Activated CD4-positive, alpha-beta T cell treated with anti-CD3 and anti-CD28 coated beads, Interleukin-2, amount 10 ng/mL, durations not matched to agents 7 days and 5 days (primary cell): Measurements from ENCODE around the gene ADSL. TPM values are rescaled to one million over a fixed set of nuclear protein-coding genes. Genes with fewer than 3 reads are reported as not detected.
"Not testable (repeated sequence)": the region's sequence is repeated elsewhere in the genome, so short reads cannot be mapped to it uniquely, and the experiment has no call there.

Experiments
- CTCF ChIA-PET: fragments of 350-600 bp; sonication (Branson Sonifier 250); formaldehyde crosslinking; loops from one replicate; lab custom pipeline; 2021; ENCODE audit warnings: antibody characterized with exemption; lab: Charles Lee
- POLR2A ChIA-PET: fragments of 350-600 bp; sonication (Branson Sonifier 250); formaldehyde crosslinking; loops from one replicate; lab custom pipeline; 2021; ENCODE audit warnings: antibody characterized with exemption; lab: Charles Lee
- DNase-seq: peaks from one replicate; pipeline ENCODE4 v3.0.0-alpha.2; 2020
- H3K27ac Mint-ChIP-seq: one replicate; pipeline ENCODE4 v1.8.0; 2021; ENCODE audit warnings: mild to moderate bottlenecking, moderate library complexity, mixed read lengths
- H3K27me3 Mint-ChIP-seq: one replicate; pipeline ENCODE4 v1.8.0; 2021; ENCODE audit warnings: mixed read lengths
- H3K36me3 Mint-ChIP-seq: one replicate; pipeline ENCODE4 v1.8.0; 2021; ENCODE audit warnings: low read depth, mixed read lengths
- H3K4me1 Mint-ChIP-seq: one replicate; pipeline ENCODE4 v1.8.0; 2021; ENCODE audit warnings: mixed read lengths
- H3K4me3 Mint-ChIP-seq: one replicate; pipeline ENCODE4 v1.8.0; 2021; ENCODE audit warnings: mild to moderate bottlenecking, moderate library complexity, mixed read lengths
- H3K9me3 Mint-ChIP-seq: one replicate; pipeline ENCODE4 v1.8.0; 2021; ENCODE audit warnings: mixed read lengths
- total RNA-seq, 2 experiments: library from RNA; stranded (reverse); gene quantifications; one replicate each; pipeline ENCODE4 v1.2.3, GENCODE V29; 2021

Gene ADSL
- total RNA-seq, 2 experiments from 2014 or later: 124 to 130 TPM

GRCh38 chr22:40348025-40348658, 1.8 kb downstream of the ADSL start:
- CTCF ChIA-PET: interaction anchor here (0.6 to 1.9 kb wide), 20 partner anchors 9 to 819 kb away, joined by 3 to 14 read pairs (median 3); partner anchors contain the start of gene SGSM3
- Mint-ChIP-seq H3K27ac (peak overlapping the region; percentile 99), H3K4me3 (peak overlapping the region; percentile 98), H3K36me3 (peaks cover 31% of the 10 kb centered on the region), H3K9me3 (no peaks in the 10 kb centered on the region), H3K4me1 (peaks cover 33% of the 10 kb centered on the region), H3K27me3 (no peaks in the 10 kb centered on the region)
- peak; percentile 81 for DNase-seq
- POLR2A ChIA-PET: interaction anchor here (1.1 to 2.1 kb wide), 2 partner anchors 170 to 303 kb away, joined by 3 to 8 read pairs; partner anchors contain the start of gene TNRC6B

- Mint-ChIP-seq H3K4me1 (peaks cover 12% of the 10 kb centered on the region), H3K9me3 (no peaks in the 10 kb centered on the region), H3K4me3 (no peak overlapping the region), H3K36me3 (peaks cover 44% of the 10 kb centered on the region), H3K27me3 (no peaks in the 10 kb centered on the region), H3K27ac (no peak overlapping the region)
- POLR2A ChIA-PET: no interaction called here
- CTCF ChIA-PET: interaction anchor here (0.6 to 0.7 kb wide), 2 partner anchors 19 to 294 kb away, joined by 3 to 5 read pairs; no protein-coding TSS in a partner anchor
- DNase-seq: no peak
These were observed 6.5 kb downstream of the ADSL start for GRCh38 chr22:40352763-40353162.

- Mint-ChIP-seq H3K27ac (no peak overlapping the region), H3K4me3 (no peak overlapping the region)
These were observed 14.8 kb downstream of the ADSL start for GRCh38 chr22:40361100-40361499.

GRCh38 chr22:40363059-40363458, 16.8 kb downstream of the ADSL start:
- ChIA-PET CTCF (interaction anchor here (0.6 to 0.8 kb wide), 2 partner anchors 12 to 15 kb away, joined by 3 to 4 read pairs; no protein-coding TSS in a partner anchor), POLR2A (interaction anchor here (0.7 kb wide), 1 partner anchor 10 kb away, joined by 8 read pairs; no protein-coding TSS in a partner anchor)
- H3K9me3 Mint-ChIP-seq: no peaks in the 10 kb centered on the region
- no peak for DNase-seq
- H3K36me3 Mint-ChIP-seq: peaks cover 84% of the 10 kb centered on the region
- no peak overlapping the region for H3K4me3 Mint-ChIP-seq
- H3K4me1 Mint-ChIP-seq: peaks cover 2% of the 10 kb centered on the region
- no peak overlapping the region for H3K27ac Mint-ChIP-seq
- H3K27me3 Mint-ChIP-seq: no peaks in the 10 kb centered on the region

More at GRCh38 chr22:40361100-40361499, 14.8 kb downstream of the ADSL start:
- no peak for DNase-seq
- H3K27me3 Mint-ChIP-seq: no peaks in the 10 kb centered on the region
- H3K4me1 Mint-ChIP-seq: peaks cover 4% of the 10 kb centered on the region
- no peaks in the 10 kb centered on the region for H3K9me3 Mint-ChIP-seq
- POLR2A ChIA-PET: no interaction called here
- CTCF ChIA-PET: interaction anchor here (1.3 kb wide), 1 partner anchor 324 kb away, joined by 4 read pairs; no protein-coding TSS in a partner anchor
- peaks cover 76% of the 10 kb centered on the region for H3K36me3 Mint-ChIP-seq

GRCh38 chr22:40364431-40364830, 18.1 kb downstream of the ADSL start:
- ChIA-PET CTCF (interaction anchor here (0.8 kb wide), 1 partner anchor 18 kb away, joined by 3 read pairs; no protein-coding TSS in a partner anchor), POLR2A (no interaction called here)
- H3K4me3 Mint-ChIP-seq: no peak overlapping the region
- DNase-seq: no peak
- H3K27ac Mint-ChIP-seq: no peak overlapping the region
- no peaks in the 10 kb centered on the region for H3K27me3 Mint-ChIP-seq
- peaks cover 2% of the 10 kb centered on the region for H3K4me1 Mint-ChIP-seq
- H3K36me3 Mint-ChIP-seq: peaks cover 84% of the 10 kb centered on the region
- H3K9me3 Mint-ChIP-seq: no peaks in the 10 kb centered on the region

GRCh38 chr22:40366068-40366467, 19.8 kb downstream of the ADSL start:
- peak overlapping the region; percentile 76 for H3K27ac Mint-ChIP-seq

GRCh38 chr22:40367342-40367741, 21.0 kb downstream of the ADSL start:
- H3K4me1 Mint-ChIP-seq: peaks cover 15% of the 10 kb centered on the region
- H3K27ac Mint-ChIP-seq: no peak overlapping the region
- no peaks in the 10 kb centered on the region for H3K9me3 Mint-ChIP-seq
- H3K27me3 Mint-ChIP-seq: no peaks in the 10 kb centered on the region
- DNase-seq: no peak
- no peak overlapping the region for H3K4me3 Mint-ChIP-seq
- ChIA-PET POLR2A (no interaction called here), CTCF (no interaction called here)
- peaks cover 64% of the 10 kb centered on the region for H3K36me3 Mint-ChIP-seq

More at GRCh38 chr22:40366068-40366467, 19.8 kb downstream of the ADSL start:
- Mint-ChIP-seq H3K9me3 (no peaks in the 10 kb centered on the region), H3K4me1 (peaks cover 9% of the 10 kb centered on the region), H3K4me3 (no peak overlapping the region), H3K36me3 (peaks cover 74% of the 10 kb centered on the region), H3K27me3 (no peaks in the 10 kb centered on the region)
- ChIA-PET CTCF (interaction anchor here (0.6 kb wide), 1 partner anchor 53 kb away, joined by 4 read pairs; no protein-coding TSS in a partner anchor), POLR2A (interaction anchor here (0.5 kb wide), 1 partner anchor 34 kb away, joined by 3 read pairs; no protein-coding TSS in a partner anchor)
- DNase-seq: no peak

- ChIA-PET CTCF (interaction anchor here (0.7 to 1.2 kb wide), 3 partner anchors 11 to 952 kb away, joined by 3 read pairs; no protein-coding TSS in a partner anchor), POLR2A (no interaction called here)
- H3K36me3 Mint-ChIP-seq: peaks cover 61% of the 10 kb centered on the region
- H3K27ac Mint-ChIP-seq: no peak overlapping the region
- no peak overlapping the region for H3K4me3 Mint-ChIP-seq
- no peaks in the 10 kb centered on the region for H3K9me3 Mint-ChIP-seq
- H3K27me3 Mint-ChIP-seq: no peaks in the 10 kb centered on the region
- peaks cover 21% of the 10 kb centered on the region for H3K4me1 Mint-ChIP-seq
- no peak for DNase-seq
These were observed 21.7 kb downstream of the ADSL start for GRCh38 chr22:40368016-40368415.

GRCh38 chr22:40368836-40369235, 22.5 kb downstream of the ADSL start:
- Mint-ChIP-seq H3K4me3 (no peak overlapping the region), H3K9me3 (no peaks in the 10 kb centered on the region), H3K4me1 (peaks cover 24% of the 10 kb centered on the region), H3K36me3 (peaks cover 61% of the 10 kb centered on the region), H3K27ac (no peak overlapping the region), H3K27me3 (no peaks in the 10 kb centered on the region)
- ChIA-PET POLR2A (no interaction called here), CTCF (interaction anchor here (0.5 to 1.2 kb wide), 3 partner anchors 10 to 321 kb away, joined by 3 read pairs; no protein-coding TSS in a partner anchor)
- no peak for DNase-seq

GRCh38 chr22:40374567-40374966, 28.3 kb downstream of the ADSL start:
- ChIA-PET POLR2A (no interaction called here), CTCF (interaction anchor here (1.5 kb wide), 1 partner anchor 11 kb away, joined by 3 read pairs; no protein-coding TSS in a partner anchor)
- no peak for DNase-seq
- no peak overlapping the region for H3K4me3 Mint-ChIP-seq
- no peaks in the 10 kb centered on the region for H3K9me3 Mint-ChIP-seq
- peaks cover 30% of the 10 kb centered on the region for H3K4me1 Mint-ChIP-seq
- H3K36me3 Mint-ChIP-seq: peaks cover 25% of the 10 kb centered on the region
- no peak overlapping the region for H3K27ac Mint-ChIP-seq
- no peaks in the 10 kb centered on the region for H3K27me3 Mint-ChIP-seq

GRCh38 chr22:40376149-40376548, 29.8 kb downstream of the ADSL start:
- Mint-ChIP-seq H3K4me1 (peaks cover 24% of the 10 kb centered on the region), H3K36me3 (peaks cover 26% of the 10 kb centered on the region), H3K9me3 (no peaks in the 10 kb centered on the region), H3K27ac (no peak overlapping the region), H3K27me3 (no peaks in the 10 kb centered on the region), H3K4me3 (no peak overlapping the region)
- ChIA-PET POLR2A (no interaction called here), CTCF (interaction anchor here (0.5 to 1.5 kb wide), 5 partner anchors 29 to 1637 kb away, joined by 3 to 4 read pairs (median 4); no protein-coding TSS in a partner anchor)
- DNase-seq: no peak

- peaks cover 29% of the 10 kb centered on the region for H3K36me3 Mint-ChIP-seq
- no peak overlapping the region for H3K27ac Mint-ChIP-seq
- H3K9me3 Mint-ChIP-seq: no peaks in the 10 kb centered on the region
- H3K27me3 Mint-ChIP-seq: no peaks in the 10 kb centered on the region
- peaks cover 24% of the 10 kb centered on the region for H3K4me1 Mint-ChIP-seq
- CTCF ChIA-PET: no interaction called here
- DNase-seq: no peak
- H3K4me3 Mint-ChIP-seq: no peak overlapping the region
- POLR2A ChIA-PET: no interaction called here
These were observed 31.6 kb downstream of the ADSL start for GRCh38 chr22:40377931-40378330.

- H3K27me3 Mint-ChIP-seq, H3K4me3 Mint-ChIP-seq, H3K9me3 Mint-ChIP-seq, DNase-seq, H3K27ac Mint-ChIP-seq, POLR2A ChIA-PET: not testable (repeated sequence)
- H3K36me3 Mint-ChIP-seq: peaks cover 28% of the 10 kb centered on the region
- CTCF ChIA-PET: interaction anchor here (0.6 kb wide), 1 partner anchor 334 kb away, joined by 3 read pairs; no protein-coding TSS in a partner anchor
- peaks cover 25% of the 10 kb centered on the region for H3K4me1 Mint-ChIP-seq
These were observed 32.1 kb downstream of the ADSL start for GRCh38 chr22:40378448-40378847.
